Measurements from ENCODE around the gene TCP11L2.
A peak's percentile ranks its signal among the peaks of the same experiment; 100 is the strongest.
"Not testable (repeated sequence)": the region's sequence is repeated elsewhere in the genome, so short reads cannot be mapped to it uniquely, and the experiment has no call there.

Gene TCP11L2

GRCh38 chr12:106345746-106346145 is 43.2 kb downstream of the TCP11L2 start:
- DNase-seq = no peak

DNA sequence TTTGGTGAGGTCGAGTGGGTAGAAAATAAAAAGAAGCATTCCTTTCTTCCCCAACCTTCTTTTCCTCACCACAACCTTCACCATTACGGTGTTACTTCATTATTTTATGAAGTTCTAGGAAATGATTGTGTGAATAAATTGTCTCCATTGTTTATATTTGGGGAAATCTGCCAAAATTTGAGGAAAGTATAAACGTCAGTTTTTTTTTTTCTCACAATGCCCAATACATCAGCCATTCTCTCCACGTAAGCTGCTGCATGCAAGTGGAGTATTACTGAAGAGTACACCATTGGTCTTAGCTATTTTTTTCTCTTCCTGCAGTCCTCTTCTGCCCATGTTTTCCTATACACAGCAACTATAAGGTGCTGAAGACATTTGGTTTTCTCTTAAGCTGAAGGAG is 45.9 kb downstream of the TCP11L2 start:
- no peak for DNase-seq

DNA sequence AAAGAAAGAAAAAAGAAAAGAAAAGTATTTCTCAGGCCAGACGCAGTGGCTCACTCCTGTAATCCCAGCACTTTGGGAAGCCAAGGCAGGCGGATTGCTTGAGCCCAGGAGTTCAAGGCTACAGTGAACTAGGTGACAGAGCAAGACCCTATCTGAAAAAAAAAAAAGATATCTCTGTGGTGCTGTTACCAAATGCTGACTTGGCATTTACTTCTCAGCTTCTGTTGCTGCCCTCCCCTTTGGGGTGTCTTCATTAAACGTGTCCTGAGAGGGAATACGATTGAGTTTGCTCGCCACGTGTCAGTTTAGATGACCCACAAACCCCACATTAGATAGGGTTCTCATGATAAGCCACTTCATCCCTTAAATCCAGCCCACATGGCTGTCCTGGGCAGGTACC is 50.6 kb downstream of the TCP11L2 start:
- DNase-seq = no peak

DNA sequence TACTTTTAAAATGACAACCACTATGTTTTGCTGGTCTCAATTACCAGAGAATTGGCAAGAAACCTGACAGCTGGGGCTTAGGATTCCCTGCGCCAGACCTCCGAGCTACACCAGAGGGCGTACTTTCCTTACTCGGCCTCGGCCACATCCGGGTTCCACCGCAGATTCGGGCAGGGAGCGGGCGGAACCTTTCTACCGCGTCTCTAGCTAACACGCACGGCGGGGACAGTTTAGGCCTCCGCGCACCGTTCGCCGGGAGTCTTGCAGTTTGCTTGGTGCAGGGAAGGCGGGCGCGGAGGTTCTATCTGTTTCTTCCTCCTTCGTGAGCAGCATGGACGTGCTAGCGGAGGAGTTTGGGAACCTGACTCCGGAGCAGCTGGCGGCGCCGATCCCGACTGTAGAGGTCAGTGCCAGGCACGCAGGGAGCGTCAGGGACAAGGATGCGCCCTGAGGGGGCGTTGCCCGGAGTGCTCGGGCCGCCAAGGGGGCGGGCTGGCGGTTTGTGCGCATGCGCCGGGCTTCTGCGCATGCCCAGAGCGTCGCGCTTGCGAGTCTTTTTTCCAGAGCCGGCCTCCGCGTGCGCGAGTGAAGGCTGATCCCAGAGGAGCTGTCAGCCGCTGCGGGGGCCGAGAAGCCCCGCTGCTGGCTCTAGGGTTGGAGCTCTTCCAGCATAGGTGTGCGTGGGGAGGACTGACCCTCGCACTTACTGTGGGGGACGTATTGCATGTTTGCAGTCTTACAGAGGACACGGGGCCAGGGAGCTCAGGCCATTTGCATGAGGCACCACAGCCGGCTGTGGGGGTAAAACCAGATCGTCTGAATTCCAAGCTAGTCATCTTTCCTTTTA is 55.2 kb downstream of the TCP11L2 start, which contains the start of gene POLR3B:
POLR3B (plus strand) TSS at position 200 of the 847 bp plus-strand sequence; CDS start at position 332, 132 bp downstream.
- DNase-seq = peak; percentile 92 to 94

GRCh38 chr12:106358396-106359241 is 56.1 kb downstream of the TCP11L2 start:
- peak in 1 of 2 donors; percentile 2 for DNase-seq

GRCh38 chr12:106359646-106360399 is 57.3 kb downstream of the TCP11L2 start:
- no peak for DNase-seq

DNA sequence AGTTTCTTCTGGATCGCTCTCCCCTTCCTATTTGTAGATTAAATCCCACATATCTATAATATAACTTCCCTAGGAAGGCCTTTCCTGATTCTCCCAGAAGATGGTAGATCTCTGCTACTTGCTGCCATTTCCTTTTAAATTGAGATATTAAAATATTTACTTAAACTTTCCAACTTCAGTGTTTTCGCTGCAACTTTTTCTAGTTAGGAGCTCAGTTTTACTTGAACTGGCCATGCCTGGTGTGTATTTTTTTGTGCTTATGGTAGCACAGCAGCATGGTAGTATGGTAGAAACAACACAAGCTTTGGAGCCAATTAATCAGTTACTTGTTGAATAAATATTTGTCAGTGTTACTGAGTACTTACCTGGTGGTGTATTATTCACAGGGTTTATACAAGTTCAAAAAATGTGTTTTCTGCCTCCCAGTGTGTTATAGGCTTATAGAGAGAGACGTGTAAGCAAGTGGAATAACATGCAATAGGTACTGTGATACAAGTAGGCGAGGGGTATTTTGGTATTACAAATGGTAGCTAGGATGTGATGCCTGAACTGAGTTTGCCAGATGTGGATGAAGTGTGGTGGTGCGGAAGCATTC is 58.0 kb downstream of the TCP11L2 start:
- no peak for DNase-seq

- no peak for DNase-seq
Observed at GRCh38 chr12:106362971-106363370, 60.4 kb downstream of the TCP11L2 start.

- DNase-seq = no peak
Observed at GRCh38 chr12:106364261-106364660, 61.7 kb downstream of the TCP11L2 start.

DNA sequence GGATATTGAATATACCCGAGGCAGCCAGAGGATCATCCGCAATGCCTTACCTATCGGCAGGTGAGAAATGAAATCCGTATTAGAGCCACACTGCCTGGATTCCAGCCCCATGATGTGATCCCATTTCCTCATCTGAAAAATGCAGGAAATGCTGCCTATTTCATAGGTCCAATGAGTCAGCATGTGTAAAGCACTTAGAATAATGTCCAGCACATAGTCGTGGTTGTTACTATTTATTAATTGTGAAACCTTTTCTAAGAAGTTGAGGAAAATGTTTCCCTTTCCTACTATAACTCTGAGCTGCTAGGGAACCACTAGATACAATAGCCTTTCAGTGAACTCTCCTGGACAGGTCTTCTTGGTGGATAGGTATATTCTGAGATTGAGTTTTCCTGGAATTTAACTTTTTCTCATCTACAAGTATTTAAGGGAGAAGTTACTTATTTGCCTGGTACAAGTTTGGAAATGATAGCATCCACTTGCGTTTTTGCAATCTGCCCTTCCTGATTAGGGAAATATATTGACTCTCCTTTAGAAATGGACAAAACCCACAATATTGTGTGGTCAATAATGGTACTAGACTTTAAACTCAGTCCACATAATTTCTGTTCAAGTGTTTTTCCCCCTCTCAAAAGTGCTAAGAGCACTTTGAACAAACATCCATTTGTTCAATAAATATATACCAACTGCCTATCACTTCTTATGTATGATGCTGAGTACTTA is 67.3 kb downstream of the TCP11L2 start:
- DNase-seq = no peak

GRCh38 chr12:106378788-106379187 is 76.3 kb downstream of the TCP11L2 start:
- no peak for DNase-seq

GRCh38 chr12:106380954-106381353 is 78.4 kb downstream of the TCP11L2 start:
- no peak for DNase-seq

DNA sequence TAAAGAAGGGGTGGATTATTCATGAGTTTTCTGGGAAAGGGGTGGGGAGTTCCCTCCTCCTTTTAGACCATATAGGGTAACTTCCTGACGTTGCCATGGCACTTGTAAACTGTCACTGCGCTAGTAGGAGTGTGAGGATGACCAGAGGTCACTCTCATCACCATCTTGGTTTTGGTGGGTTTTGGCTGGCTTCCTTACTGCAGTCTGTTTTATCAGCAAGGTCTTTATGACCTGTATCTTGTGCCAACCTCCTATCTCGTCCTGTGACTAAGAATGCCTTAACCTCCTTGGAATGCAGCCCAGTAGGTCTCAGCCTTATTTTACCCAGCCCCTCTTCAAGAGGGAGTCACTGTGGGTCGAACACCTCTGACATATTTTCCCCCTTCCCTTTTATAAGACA is 79.3 kb downstream of the TCP11L2 start:
- not testable (repeated sequence) for DNase-seq

- DNase-seq = no peak
Observed at GRCh38 chr12:106386813-106387535, 84.4 kb downstream of the TCP11L2 start.

DNA sequence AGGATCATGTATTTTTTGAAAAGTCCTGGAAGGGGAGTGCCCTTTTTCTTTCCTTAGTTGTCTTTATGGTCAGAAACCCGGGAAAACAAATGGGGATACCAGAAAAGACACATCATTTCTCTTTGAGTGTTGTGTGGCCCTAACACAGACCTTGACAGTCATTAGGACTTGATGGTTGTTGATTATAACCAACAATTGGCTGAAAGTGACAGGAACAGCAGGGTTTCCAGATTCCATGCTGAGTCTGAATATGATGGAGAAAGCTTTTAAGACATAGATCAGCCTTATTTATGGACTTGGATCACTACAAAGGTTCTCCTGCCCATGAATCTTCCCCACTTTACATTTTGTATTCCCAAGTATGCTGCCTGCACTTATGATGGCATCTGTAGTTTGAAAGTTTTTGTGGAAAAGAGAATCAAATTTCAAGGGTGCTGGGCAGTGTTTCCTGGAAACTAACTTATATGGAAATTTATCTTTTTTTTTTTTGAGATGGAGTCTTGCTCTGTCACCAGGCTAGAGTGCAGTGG is 85.4 kb downstream of the TCP11L2 start:
- no peak for DNase-seq

GRCh38 chr12:106389151-106389550 is 86.6 kb downstream of the TCP11L2 start:
- DNase-seq = no peak

GRCh38 chr12:106392759-106393158 is 90.2 kb downstream of the TCP11L2 start:
- no peak for DNase-seq

Data from stimulated activated CD4-positive, alpha-beta T cell treated with anti-CD3 and anti-CD28 coated beads, Interleukin-2, amount 100 ng/mL, for 48 hours (primary cell).